ENCODE measurements around the gene RIPPLY3. TPM values are rescaled to one million over a fixed set of nuclear protein-coding genes. Genes with fewer than 3 reads are reported as not detected.

Gene RIPPLY3
- polyA plus RNA-seq, result not detected

DNA sequence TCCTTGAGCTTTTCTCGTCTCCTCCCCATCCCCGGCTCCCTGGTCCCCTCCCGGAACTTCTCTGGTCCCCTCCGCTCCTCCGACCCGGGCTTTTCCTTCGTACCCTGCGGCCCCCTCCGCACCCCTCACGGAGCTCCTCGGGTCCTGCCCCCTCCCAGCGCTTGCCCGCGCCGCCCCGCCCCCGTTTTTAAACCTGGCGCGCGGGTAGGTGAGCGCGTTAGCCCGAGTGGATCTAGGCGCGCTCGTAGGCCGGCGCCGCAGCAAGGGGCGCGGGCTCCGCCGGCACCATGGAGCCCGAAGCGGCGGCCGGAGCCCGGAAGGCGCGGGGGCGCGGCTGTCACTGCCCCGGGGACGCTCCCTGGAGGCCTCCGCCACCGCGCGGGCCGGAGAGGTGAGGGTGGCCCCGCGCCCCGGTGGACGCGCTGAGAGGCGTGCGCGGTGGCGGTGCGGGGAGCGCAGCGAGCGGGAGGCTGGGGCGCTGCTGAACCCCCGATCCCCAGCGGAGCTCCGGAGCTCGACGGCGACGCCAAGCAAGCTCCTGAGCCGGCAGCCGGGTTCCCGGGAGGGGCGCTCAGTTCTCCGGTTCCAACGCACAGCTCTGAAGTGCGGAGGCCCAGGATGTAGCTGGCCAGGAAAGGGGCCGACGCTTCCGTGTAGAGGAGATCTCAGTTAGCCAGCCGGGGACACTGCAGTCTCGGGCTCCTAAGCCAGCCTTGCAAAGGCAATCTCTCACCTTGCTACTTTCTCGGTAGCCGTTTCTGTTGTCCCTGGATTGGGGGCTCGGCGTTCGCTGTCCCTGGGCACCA is at the start of gene RIPPLY3:
TSS of gene RIPPLY3 (plus strand) at position 217 of the 806 bp plus-strand sequence. CDS start at position 288, 71 bp downstream.
- Mint-ChIP-seq H3K27me3 (peaks cover 28% of the 10 kb centered on the region), H3K36me3 (no peaks in the 10 kb centered on the region), H3K4me1 (peaks cover 5 to 26% (median 13%) of the 10 kb centered on the region in 3 donors), H3K4me3 (peak within 1 kb of the TSS; percentile 57 to 92 (median 71)), H3K9me3 (no peaks in the 10 kb centered on the region), H3K27ac (no peak within 1 kb of the TSS)

- Mint-ChIP-seq H3K4me1 (no peaks in the 10 kb centered on the region), H3K4me3 (no peak overlapping the region), H3K36me3 (peaks cover 10% of the 10 kb centered on the region), H3K27me3 (no peaks in the 10 kb centered on the region), H3K9me3 (no peaks in the 10 kb centered on the region), H3K27ac (no peak overlapping the region)
Measured at GRCh38 chr21:36959020-36959835, 47.3 kb upstream of the RIPPLY3 start.

GRCh38 chr21:36960676-36961284 is 45.7 kb upstream of the RIPPLY3 start:
- peaks cover 10 to 13% (median 11%) of the 10 kb centered on the region in 3 donors for H3K4me1 Mint-ChIP-seq
- H3K9me3 Mint-ChIP-seq, result no peaks in the 10 kb centered on the region
- H3K36me3 Mint-ChIP-seq, result peaks cover 10% of the 10 kb centered on the region
- no peak overlapping the region for H3K4me3 Mint-ChIP-seq
- H3K27me3 Mint-ChIP-seq, result no peaks in the 10 kb centered on the region
- peak overlapping the region in 1 of 3 donors; percentile 7 for H3K27ac Mint-ChIP-seq

GRCh38 chr21:36962098-36962780 is 44.3 kb upstream of the RIPPLY3 start:
- Mint-ChIP-seq H3K4me1 (peaks cover 11 to 17% (median 13%) of the 10 kb centered on the region in 3 donors), H3K27me3 (no peaks in the 10 kb centered on the region), H3K27ac (no peak overlapping the region), H3K36me3 (peaks cover 4% of the 10 kb centered on the region), H3K4me3 (no peak overlapping the region), H3K9me3 (no peaks in the 10 kb centered on the region)

GRCh38 chr21:36964398-36964797 is 42.1 kb upstream of the RIPPLY3 start:
- H3K36me3 Mint-ChIP-seq, result peaks cover 4% of the 10 kb centered on the region
- peaks cover 11 to 17% (median 14%) of the 10 kb centered on the region in 3 donors for H3K4me1 Mint-ChIP-seq
- no peak overlapping the region for H3K27ac Mint-ChIP-seq
- H3K4me3 Mint-ChIP-seq, result peak overlapping the region in 1 of 4 donors; percentile 15
- H3K27me3 Mint-ChIP-seq, result no peaks in the 10 kb centered on the region
- H3K9me3 Mint-ChIP-seq, result no peaks in the 10 kb centered on the region

GRCh38 chr21:36964827-36965719 is 41.4 kb upstream of the RIPPLY3 start:
- Mint-ChIP-seq H3K9me3 (no peaks in the 10 kb centered on the region), H3K27ac (peak overlapping the region; percentile 68 to 97 (median 75)), H3K4me1 (peaks cover 11 to 17% (median 14%) of the 10 kb centered on the region in 3 donors), H3K27me3 (no peaks in the 10 kb centered on the region), H3K36me3 (peaks cover 4% of the 10 kb centered on the region), H3K4me3 (peak overlapping the region; percentile 83 to 92 (median 85))

DNA sequence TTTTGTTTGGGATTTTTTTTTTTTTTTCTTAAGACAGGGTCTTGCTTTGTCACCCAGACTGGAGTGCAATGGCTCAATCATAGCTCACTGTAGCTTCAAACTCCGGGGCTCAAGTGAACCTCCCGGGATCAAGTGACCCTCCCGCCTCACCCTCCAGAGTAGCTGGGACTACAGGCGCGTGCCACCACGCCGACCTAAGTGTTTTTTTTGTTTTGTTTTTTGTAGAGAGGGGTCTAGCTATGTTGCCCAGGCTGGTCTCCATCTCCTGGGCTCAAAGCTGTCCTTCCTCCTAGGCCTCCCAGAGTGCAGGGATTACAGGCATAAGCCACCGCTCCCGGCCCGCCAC is 40.8 kb upstream of the RIPPLY3 start:
- peaks cover 11 to 17% (median 14%) of the 10 kb centered on the region in 3 donors for H3K4me1 Mint-ChIP-seq
- no peaks in the 10 kb centered on the region for H3K9me3 Mint-ChIP-seq

GRCh38 chr21:36966066-36966820 is 40.3 kb upstream of the RIPPLY3 start, which contains the start of gene HLCS:
Gene HLCS, minus strand, starts transcription at chr21:36966669. Its CDS starts 31 bp downstream, at chr21:36966638.
- Mint-ChIP-seq H3K27ac (peak within 1 kb of the TSS; percentile 92 to 97 (median 95)), H3K36me3 (peaks cover 4% of the 10 kb centered on the region)

More for the DNA sequence above, 40.8 kb upstream of the RIPPLY3 start:
- peak overlapping the region; percentile 83 to 92 (median 85) for H3K4me3 Mint-ChIP-seq
- no peaks in the 10 kb centered on the region for H3K27me3 Mint-ChIP-seq
- peaks cover 4% of the 10 kb centered on the region for H3K36me3 Mint-ChIP-seq
- H3K27ac Mint-ChIP-seq, result peak overlapping the region; percentile 68 to 97 (median 75)

GRCh38 chr21:36966821-36967768 is 39.4 kb upstream of the RIPPLY3 start:
- Mint-ChIP-seq H3K4me1 (peaks cover 11 to 17% (median 14%) of the 10 kb centered on the region in 3 donors), H3K27me3 (no peaks in the 10 kb centered on the region), H3K4me3 (peak overlapping the region; percentile 74 to 90 (median 86)), H3K9me3 (no peaks in the 10 kb centered on the region), H3K27ac (peak overlapping the region; percentile 80 to 95 (median 92)), H3K36me3 (peaks cover 1% of the 10 kb centered on the region)

More at GRCh38 chr21:36966066-36966820, 40.3 kb upstream of the RIPPLY3 start, which contains the start of gene HLCS:
- peaks cover 11 to 17% (median 14%) of the 10 kb centered on the region in 3 donors for H3K4me1 Mint-ChIP-seq
- H3K4me3 Mint-ChIP-seq, result peak within 1 kb of the TSS; percentile 84 to 92 (median 88)
- H3K27me3 Mint-ChIP-seq, result no peaks in the 10 kb centered on the region
- H3K9me3 Mint-ChIP-seq, result no peaks in the 10 kb centered on the region

GRCh38 chr21:36968414-36968813 is 38.1 kb upstream of the RIPPLY3 start:
- Mint-ChIP-seq H3K4me1 (peaks cover 11 to 17% (median 14%) of the 10 kb centered on the region in 3 donors), H3K4me3 (peak overlapping the region in 3 of 4 donors; percentile 8 to 87 (median 23)), H3K36me3 (no peaks in the 10 kb centered on the region), H3K9me3 (no peaks in the 10 kb centered on the region), H3K27ac (peak overlapping the region in 2 of 3 donors; percentile 60 to 80), H3K27me3 (no peaks in the 10 kb centered on the region)

DNA sequence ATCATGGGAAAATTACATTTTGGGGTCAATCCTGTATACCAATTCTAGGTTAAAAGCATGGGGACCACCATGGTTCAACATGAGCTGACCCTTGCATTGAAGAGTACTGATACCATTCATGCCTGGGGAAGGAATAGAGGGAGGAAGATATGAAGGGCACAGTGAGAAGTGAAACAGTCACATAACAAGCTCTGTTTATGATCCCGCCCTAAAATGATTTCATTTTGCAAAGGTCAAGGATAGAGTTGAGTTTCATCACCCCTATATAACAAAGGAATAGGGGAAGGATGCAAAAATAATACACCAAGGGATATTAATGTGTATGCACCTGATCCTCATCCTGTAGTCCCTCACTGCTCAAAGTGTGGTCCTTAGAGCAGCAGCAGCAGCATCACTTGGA is 37.5 kb upstream of the RIPPLY3 start:
- Mint-ChIP-seq H3K27ac (peak overlapping the region in 1 of 3 donors; percentile 62), H3K9me3 (no peaks in the 10 kb centered on the region), H3K4me1 (peaks cover 11 to 17% (median 14%) of the 10 kb centered on the region in 3 donors), H3K4me3 (peak overlapping the region in 1 of 4 donors; percentile 87), H3K27me3 (no peaks in the 10 kb centered on the region), H3K36me3 (no peaks in the 10 kb centered on the region)

Data from IgD-negative memory B cell (primary cell).